Nucleus accumbens (tissue), 56 donors: ENCODE results near the gene INF2.

Experiments used
- DNase-seq, 56 donors: peaks; one replicate each; lab custom pipeline; 2025; lab: John Stamatoyannopoulos, UW

INF2 gene

DNA sequence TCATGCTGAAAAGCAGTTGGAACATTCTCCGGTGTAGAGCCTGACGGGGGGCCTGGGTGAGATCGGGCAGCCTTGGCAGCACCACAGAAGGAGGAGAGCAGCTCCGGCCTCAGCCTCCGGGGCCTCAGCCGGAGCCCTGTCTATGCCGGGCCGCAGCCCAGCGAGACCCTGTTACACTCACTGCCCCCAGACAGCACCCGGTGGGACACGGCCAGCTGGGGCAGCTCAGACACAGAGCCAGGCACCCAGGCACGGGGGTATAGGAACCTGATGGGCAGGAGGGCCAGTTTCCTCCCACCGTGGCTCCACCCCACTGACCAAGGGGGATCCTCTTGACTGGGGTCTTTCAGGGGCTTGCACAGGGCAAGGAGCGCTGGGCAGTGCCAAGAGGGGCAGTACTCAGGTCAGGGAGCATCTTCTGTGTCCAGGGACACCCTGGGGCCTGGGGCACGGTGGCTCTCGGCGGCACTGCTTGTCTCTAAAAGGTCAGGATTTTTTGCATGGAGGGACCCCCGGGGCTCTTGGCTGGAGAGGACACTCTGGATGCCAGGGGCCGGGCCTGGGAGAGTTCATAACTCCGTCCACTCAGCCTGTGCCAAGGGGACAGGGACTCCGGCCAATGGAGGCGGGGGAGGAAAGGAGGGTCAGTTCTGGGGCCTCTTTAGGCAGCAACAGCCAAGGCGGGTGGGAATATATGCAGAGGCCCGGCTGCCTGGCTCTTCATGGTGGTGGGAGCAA is 9.4 kb downstream of the INF2 start:
- peak in 29 of 56 donors; percentile 23 to 66 (median 37) for DNase-seq

DNA sequence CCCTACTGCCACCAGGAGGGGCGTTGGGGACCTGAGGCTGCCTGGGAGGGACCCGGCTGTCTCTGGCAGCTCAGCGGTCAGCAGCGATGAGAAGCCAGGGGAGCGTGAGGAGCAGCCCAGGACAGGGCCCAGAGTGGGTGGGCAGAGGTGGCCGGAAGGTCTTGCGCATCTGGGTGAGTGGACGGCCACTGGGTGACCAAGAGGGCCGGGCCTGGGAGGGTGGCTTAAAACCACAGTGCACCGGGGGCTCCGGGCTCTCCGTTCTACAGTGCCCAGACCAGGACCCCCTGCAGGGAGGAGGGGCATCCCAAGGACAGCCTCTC is 10.0 kb downstream of the INF2 start:
- no peak for DNase-seq

DNA sequence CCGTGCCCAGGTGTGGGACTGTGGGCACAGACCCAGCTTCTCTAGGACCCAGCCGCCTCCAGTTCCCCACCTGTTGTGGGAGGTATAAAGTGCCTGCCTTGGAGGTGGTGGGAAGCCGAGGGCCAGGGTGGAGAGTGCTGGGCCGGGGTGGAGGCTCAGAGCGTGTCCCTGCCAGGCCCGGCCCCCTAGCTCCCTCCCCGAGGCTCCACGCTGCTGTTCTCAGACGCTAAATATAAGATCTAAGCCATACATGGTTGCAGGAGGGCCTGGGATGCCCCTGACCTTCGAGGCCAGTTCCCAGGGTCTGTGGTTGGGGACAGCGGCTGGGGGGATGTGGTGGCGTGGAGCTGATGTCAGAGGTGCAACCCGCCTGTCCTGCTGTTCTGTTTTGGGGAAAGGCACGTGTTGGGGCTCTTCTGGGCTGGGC is 10.8 kb downstream of the INF2 start:
- no peak for DNase-seq

DNA sequence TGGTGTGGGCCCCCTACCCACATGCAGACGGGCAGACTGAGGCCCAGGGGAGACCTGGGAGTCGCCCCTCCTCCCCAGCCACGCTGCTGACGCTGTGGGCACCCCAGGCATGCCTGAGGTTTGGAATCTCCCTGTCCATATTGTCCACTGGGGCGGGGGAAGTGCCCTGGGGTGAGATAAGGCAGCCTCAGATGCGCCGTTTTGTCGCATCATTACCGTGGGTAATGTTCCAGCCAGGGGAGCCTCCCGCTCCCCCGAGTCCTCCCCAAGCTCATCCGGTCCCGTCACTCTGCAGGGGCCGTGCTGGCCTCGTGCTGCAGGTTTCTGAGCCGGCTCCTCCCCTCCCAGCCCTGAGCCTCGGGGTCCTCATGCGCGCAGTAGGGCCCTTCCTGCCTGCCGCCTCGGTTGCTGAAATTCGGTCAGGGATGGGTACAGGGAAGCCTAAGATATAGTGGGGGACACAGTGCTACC is 11.4 kb downstream of the INF2 start:
- DNase-seq: no peak

DNA sequence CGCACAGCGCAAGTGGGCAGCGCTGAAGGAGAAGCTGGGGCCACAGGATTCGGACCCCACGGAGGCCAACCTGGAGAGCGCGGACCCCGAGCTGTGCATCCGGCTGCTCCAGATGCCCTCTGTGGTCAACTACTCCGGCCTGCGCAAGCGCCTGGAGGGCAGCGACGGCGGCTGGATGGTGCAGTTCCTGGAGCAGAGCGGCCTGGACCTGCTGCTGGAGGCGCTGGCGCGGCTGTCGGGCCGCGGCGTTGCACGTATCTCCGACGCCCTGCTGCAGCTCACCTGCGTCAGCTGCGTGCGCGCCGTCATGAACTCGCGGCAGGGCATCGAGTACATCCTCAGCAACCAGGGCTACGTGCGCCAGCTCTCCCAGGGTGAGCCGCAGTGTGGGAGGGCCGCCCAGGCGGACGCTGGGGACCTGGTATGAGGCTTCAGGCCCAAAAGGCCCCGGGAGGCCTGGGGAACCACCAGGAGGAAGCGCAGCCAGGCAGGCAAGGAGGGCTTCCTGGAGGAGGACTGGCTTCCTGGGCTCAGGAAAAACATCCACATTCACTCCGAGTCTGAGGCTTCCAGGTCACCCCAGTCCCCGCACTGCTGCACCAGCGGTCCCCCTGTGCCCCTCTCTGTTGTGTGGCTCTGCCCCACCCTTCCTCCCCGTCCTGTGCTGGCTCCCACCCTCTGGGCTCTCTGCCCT is 12.1 kb downstream of the INF2 start:
- no peak for DNase-seq

DNA sequence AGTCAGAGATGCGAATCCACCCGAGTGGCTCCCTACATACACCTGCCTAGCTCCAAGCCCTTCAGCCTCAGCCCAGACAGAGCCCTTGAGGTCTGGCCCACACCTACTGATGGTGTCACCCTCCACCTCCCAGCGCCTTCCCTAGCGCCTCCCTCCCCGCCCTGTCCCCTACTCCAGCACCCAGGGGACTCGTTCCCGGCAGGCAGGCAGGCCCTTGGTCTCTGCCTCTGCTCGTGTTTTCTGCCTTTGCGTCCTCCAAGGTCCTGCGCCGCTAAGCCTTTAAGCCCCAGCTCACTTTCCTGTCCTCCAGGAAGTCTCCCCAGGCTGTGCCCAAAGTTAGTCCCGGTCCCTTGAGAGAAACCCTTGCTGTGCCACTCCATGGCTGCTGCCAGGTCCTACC is 12.7 kb downstream of the INF2 start:
- no peak for DNase-seq

DNA sequence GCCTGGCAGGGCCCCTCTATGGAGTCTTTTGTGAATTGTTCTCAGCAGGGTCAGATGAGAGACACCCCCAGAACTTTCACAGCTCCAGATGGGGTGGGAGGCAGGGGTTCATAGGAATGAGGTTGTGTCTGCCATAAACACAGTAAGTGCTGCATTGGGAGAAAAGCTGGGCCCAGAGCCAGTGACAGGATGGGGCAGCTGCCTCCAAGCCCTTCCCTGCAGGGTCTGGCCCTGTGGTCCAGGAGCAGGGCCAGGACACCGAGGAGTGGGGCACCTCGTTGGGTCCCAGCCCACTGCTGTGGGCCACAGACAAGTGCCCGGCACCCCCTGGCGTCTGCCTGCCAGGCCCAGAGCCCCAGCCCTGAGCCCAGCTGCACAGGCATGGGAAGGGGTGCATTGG is 13.3 kb downstream of the INF2 start:
- peak in 28 of 56 donors; percentile 24 to 75 (median 43) for DNase-seq

DNA sequence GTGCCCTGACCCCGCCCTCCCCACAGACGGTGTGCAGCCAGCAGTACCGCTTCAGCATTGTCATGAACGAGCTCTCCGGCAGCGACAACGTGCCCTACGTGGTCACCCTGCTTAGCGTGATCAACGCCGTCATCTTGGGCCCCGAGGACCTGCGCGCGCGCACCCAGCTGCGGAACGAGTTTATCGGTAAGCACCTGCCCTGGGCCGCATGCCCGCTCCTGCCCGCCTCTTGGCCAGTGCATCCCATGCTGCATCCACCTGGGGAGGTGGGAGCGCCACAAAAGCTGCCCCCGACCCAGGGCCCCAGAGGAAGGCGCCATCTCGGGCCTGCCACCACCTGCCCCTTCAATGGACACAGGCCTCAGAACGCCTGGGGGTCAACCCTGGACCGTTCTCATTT is 13.9 kb downstream of the INF2 start:
- no peak for DNase-seq

DNA sequence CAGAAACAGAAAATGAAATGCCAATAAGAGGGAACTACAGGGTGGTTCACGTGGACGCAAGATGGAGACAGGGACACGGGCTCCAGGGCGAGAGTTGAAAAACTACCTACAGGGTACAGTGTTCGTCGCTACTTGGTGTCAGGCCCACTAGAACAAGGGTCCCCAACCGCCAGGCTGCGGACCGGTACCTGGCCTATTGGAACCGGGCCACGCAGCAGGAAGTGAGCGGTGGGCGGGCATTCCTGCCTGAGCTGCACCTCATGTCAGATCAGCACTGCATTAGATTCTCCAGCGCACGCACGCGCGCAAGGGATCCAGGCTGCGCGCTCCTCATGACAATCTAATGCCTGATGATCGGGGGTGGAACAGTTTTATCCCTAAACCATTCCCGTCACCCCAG is 14.8 kb downstream of the INF2 start:
- no peak for DNase-seq

DNA sequence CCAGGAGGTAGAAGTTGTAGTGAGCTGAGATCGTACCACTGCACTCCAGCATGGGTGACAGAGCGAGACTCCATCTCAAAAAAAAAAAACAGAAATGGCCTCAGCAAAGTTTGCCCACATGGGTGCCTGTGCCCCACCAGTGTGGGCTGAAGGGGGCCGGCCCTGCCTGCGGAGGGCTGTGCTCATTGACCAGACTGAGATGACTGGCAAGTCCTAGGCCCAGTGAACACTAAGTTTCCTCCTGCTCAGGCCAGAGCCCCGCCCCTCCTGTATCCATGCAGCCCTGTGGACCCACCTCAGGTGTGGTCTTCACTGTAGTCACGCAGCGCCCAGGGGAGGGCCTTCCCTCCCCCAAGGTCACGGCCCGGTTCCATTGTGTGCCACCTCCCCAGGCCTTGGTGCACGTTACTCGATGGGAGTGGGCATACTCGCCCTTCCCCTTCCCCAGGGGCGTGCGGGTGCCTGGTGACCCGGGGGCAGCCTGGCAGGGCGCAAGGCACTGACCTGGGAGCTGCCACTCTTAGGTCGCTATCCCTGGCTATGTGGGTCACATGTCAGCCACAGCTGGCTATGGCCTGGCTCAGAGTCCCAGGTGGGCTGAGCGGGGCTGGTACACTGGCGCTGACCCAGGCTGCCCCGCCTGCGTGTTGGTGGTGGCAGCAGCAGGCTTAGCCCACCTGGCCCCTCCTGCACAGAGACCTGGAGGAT is 16.1 kb downstream of the INF2 start:
- DNase-seq: no peak

DNA sequence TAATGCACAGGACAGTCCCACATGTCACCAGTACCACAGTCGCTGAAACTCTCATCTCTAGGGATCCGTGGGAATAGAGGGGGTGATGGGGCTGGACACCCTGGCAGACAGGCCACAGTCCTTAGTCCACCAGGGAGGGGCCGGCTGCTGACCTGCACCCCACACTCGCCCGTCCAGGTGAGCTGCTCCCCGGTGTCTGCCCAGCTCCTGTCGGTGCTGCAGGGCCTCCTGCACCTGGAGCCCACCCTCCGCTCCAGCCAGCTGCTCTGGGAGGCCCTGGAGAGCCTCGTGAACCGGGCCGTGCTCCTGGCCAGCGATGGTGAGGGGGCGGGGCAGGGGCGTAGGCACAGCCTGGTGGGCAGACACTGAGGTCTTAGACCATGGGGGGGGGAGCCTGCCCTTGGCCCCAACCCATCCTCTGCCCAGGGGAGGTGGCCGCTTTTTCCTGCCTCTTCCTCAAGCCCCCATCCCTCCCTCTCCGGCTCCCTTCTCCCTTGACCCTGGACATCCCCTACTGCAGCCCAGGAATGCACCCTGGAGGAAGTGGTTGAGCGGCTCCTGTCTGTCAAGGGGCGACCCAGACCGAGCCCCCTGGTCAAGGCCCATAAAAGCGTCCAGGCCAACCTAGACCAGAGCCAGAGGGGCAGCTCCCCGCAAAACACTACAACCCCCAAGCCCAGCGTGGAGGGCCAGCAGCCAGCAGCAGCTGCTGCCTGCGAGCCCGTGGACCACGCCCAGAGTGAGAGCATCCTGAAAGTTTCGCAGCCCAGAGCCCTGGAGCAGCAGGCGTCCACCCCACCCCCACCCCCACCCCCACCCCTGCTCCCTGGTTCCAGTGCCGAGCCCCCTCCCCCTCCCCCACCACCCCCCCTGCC is 17.6 kb downstream of the INF2 start:
- DNase-seq: no peak

DNA sequence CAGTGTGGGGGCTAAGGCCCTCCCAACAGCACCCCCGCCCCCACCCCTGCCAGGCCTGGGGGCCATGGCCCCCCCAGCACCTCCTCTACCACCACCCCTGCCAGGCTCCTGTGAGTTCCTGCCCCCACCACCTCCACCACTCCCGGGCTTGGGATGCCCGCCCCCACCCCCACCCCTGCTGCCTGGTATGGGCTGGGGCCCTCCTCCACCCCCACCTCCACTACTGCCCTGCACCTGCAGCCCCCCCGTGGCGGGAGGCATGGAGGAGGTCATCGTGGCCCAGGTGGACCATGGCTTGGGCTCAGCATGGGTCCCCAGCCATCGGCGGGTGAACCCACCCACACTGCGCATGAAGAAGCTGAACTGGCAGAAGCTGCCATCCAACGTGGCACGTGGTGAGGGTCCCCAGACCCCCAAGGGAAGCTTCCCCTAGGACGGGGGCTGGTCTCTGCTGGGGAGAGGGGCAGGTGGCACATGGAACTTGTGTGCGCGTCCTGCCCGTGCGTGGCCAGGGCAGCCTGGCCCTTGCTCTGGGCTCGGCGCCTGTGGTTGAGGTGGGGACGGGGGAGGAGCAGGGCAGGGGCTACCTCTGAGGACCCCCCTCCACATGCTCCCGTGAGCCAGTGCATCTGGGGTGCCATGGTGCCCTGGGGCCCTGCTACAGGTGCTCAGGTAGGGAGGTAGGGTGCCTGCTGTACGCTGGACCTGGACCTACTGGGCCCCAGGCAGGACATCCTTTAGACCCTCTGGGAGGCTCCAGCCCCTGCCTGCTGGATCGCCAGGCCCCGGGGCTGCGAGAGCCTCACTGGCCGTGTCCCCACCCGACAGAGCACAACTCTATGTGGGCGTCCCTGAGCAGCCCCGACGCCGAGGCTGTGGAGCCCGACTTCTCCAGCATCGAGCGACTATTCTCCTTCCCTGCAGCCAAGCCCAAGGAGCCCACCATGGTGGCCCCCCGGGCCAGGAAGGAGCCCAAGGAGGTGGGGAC is 18.5 kb downstream of the INF2 start:
- DNase-seq: no peak

DNA sequence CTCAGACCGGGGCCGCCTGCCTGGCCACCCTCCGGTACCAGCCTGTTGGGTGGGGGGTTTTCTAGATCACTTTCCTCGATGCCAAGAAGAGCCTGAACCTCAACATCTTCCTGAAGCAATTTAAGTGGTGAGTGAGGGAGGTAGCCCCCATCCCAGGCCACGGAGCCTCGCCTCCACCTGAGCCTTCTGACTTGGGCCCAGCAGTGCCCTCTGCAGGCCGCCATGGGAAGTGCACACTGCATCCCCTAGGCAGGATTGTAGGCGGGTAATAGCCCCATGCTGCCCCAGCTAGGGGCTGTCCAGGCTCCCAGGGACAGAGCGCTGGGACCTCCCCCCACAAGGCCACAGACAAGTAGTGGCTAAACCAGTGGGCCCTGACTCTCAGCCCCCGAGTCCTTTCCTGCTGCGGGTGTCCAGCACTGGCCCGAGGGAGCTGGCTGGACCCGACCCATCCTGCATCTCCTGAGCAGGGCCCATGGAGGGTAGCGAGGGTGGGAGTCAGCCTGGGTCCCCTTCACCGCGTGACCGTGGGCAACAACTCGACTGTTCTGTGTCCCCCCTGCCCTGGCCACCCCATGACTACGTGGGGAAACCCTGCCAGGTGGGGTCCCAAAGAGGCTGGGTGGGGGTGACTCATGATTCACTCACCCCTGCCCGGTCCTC is 19.3 kb downstream of the INF2 start:
- peak in 38 of 56 donors; percentile 17 to 83 (median 44) for DNase-seq

DNA sequence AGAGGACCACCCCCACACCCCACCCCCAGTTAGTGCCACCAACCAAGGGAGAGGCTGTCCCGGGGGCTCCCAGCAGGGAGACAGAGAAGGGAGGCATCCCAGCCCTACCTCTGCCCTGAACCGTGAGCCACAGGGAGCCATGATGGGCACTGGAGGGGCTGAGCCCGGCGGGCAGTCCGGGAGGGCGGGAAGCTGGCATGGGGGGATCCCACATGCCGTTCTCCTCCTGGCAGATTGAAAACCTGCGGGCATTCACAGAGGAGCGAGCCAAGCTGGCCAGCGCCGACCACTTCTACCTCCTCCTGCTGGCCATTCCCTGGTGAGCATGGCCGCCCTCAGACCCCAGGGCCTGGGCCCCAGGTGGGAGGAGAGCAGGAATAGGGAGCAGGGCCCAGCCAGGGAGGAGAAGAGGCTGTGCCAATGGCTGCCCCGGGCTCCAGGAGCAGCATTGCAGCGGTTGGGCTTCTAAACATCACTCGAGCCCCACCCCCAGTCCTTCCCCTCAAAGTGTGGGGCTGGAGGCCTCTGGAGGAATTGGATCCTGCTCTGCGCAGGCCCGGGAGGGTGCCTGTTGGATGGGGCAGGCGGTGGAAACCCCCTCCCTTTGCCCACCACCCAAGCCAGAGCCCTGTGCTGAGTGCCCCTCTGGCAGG is 20.1 kb downstream of the INF2 start:
- DNase-seq: no peak

DNA sequence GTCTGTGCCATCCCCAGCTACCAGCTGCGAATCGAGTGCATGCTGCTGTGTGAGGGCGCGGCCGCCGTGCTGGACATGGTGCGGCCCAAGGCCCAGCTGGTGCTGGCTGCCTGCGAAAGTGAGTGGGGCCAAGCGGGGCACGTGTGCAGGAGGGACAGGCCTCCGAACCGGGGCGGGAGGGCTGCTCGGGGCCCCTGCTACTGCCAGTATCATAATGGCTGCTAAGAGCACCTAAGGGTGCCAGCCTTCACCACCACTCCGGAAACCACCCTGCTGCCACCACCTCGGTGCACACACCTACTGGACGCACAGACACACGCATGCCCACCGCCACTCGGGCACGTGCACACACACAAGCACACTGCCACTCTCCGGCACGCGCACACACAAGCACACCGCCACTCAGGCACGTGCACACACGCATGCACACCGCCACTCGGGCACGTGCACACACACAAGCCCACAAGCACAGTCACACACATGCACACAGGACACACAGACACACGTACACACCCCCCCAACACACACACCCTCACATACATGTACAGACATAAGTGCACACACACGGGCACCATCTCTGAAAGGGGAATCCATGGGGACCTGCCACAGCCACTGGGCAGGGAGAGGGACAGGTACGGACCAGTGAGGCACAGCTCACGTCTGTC is 20.8 kb downstream of the INF2 start:
- no peak for DNase-seq

DNA sequence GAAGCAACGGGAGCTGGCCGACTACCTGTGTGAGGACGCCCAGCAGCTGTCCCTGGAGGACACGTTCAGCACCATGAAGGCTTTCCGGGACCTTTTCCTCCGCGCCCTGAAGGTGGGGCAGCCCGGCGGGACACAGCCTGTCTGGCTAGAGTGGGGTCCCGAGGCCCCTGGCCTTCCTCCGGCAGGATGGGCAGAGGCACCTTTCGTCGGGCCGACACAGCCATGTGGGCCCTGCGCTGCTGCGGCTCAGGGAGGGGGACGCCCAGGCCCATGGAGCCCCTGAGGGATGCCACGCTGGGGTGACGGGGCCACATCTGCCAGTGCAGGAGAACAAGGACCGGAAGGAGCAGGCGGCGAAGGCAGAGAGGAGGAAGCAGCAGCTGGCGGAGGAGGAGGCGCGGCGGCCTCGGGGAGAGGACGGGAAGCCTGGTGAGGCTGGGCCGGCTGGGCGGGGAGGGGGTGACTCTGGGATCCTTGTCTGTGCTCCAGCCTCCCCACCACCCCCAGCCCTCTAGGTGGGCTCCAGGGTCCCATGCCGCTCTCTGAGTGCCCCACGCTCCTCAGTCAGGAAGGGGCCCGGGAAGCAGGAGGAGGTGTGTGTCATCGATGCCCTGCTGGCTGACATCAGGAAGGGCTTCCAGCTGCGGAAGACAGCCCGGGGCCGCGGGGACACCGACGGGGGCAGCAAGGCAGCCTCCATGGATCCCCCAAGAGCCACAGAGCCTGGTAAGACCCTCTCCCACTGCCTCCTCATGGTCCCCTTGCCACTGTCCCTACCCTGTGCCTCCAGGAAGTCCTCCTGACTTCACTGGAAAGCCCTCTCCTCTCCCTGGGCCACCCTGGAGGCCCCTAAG is 23.7 kb downstream of the INF2 start:
- DNase-seq: no peak

DNA sequence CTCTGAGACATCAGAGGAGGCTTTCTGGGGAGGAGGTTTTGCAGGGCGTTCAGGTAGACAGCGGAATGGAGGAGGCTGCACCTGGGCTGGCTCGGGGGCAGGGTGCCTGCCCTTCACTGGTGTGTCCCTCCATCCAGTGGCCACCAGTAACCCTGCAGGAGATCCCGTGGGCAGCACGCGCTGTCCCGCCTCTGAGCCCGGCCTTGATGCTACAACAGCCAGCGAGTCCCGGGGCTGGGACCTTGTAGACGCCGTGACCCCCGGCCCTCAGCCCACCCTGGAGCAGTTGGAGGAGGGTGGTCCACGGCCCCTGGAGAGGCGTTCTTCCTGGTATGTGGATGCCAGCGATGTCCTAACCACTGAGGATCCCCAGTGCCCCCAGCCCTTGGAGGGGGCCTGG is 24.6 kb downstream of the INF2 start:
- no peak for DNase-seq
